ENCODE data around the gene OR4C45.
"Not testable (repeated sequence)": the region's sequence is repeated elsewhere in the genome, so short reads cannot be mapped to it uniquely, and the experiment has no call there.

OR4C45 gene

DNA sequence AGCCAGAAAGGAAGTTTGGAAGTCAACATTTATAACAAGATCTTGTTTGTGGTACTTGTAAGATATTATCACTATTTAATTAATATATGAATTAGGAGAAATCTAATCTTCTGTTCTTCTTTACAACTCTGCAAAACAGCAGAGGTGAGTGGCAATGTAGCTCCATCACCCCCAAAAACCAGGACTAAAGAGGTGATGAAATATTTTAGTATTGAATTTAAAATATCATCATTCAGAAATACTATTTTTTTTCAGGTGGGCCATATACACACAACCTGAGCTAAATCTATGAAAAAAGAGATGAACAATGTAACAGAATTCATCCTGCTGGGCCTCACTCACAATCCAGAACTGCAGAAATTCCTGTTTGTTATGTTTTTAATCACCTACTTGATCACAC lies at the start of gene OR4C45:
Gene OR4C45 (plus strand): TSS at position 301 of the 400 bp plus-strand sequence.
- DNase-seq (ENCODE audit: low spot score), result no peak

- peak; percentile 13 for DNase-seq (ENCODE audit: low spot score)
These were observed 37.1 kb upstream of the OR4C45 start for GRCh38 chr11:49995565-49995964.

DNA sequence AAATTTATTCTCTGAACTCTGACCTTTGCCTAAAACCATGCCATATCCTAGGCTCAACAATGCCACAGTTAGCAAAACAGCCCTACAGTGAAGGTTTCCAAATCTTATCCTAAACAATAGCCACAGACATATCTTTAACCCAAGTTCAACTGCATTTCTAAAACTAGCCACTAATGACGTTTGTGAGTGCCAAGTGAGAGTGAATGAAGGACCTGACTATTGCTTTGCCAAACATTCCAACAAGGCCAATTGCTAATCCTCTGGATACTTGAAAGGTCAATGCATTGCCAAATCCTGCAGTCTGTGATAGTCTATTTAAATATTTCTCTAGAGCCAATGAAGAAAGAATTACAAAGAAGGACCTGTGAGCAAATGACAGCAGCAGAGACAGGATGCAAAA lies 2.5 kb upstream of the OR4C45 start:
- DNase-seq (ENCODE audit: low spot score), result no peak

DNA sequence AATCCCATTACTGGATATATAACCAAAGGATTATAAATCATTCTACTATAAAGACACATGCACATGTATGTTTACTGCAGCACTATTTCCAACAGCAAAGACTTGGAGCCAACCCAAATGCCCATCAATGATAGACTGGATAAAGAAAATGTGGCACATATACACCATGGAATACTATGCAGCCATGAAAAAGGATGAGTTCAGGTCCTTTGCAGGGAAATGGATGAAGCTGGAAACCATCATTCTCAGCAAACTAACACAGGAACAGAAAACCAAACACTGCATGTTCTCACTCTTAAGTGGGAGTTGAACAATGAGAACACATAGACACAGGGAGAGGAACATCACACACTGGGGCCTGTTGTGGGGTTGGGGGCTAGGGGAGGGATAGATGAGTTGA lies 3.6 kb downstream of the OR4C45 start:
- not testable (repeated sequence) for DNase-seq (ENCODE audit: low spot score)

- no peak for DNase-seq (ENCODE audit: low spot score)
These were observed 4.6 kb downstream of the OR4C45 start for GRCh38 chr11:50037251-50037650.

DNA sequence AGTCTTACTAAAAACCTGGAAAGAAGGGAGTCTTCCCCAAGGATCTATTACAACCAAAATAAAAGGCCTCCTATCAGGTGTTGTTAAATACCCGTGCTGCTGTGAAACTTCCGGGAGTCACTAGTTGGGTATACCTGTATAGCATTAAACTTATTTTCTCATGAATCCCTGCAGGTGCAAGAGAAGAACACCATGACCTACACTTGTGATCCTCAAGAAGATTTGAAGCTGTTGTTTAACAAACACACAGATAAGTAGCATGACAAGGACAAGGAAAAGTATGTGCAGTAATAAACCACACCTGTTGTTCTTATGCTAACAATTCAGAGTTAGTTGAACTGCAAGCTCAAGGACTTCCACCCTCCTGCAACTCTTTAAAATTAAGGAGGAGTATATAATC lies 12.0 kb downstream of the OR4C45 start:
- no peak for DNase-seq (ENCODE audit: low spot score)

DNA sequence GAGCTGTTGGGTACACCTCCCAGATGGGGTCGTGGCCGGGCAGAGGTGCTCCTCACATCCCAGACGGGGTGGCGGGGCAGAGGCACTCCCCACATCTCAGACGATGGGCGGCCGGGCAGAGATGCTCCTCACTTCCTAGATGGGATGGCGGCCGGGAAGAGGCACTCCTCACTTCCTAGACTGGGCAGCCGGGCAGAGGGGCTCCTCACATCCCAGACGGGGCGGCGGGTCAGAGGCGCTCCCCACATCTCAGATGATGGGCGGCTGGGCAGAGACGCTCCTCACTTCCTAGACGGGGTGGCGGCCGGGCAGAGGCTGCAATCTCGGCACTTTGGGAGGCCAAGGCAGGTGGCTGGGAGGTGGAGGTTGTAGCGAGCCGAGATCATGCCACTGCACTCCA lies 30.4 kb downstream of the OR4C45 start:
- DNase-seq (ENCODE audit: low spot score), result not testable (repeated sequence)

- no peak for DNase-seq (ENCODE audit: low spot score)
These were observed 37.7 kb downstream of the OR4C45 start for GRCh38 chr11:50070389-50070788.

GRCh38 chr11:50071584-50072225 lies 39.0 kb downstream of the OR4C45 start:
- DNase-seq (ENCODE audit: low spot score), result no peak

DNA sequence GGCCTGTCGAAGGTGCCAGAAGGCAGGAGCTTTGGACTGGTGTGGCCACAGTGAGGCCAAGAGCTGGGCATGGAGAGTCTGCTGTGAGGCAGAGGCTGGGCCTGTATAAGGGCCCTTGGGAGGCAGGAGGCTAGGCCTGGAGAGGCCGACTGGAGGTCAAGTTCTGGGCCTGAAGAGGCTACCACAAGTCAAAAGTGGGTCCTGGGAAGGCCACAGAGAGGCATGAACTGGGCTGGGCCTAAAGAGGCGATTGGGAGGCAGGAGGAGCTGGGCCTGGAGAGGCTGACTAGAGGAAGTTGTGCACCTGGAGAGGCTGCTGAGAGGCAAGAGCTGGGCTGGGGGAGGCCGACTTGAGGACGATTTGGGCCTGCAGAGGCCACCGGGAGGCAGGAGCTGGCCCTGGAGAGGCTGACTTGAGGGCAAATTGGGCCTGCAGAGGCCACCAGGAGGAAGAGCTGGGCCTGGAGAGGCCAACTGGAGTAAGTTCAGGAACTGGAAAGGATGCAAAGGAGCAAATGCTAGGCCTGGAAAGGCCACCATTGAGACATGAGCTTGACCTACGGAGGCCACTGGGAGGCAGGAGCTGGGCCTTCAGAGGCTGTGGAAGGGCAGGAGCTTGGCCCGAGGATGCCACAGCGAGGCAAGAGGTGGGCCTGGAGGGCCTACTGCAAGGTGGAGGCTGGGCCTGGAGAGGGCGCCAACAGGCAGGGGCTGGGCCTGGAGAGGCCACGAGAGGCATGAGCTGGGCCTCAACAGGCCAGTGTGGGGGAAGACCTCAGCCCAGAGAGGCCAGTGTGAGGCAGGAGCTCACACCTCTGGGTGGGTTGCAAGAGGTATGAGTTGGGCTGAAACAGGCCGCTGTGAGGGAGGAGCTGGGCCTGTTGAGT lies 39.8 kb downstream of the OR4C45 start:
- DNase-seq (ENCODE audit: low spot score), result no peak

DNA sequence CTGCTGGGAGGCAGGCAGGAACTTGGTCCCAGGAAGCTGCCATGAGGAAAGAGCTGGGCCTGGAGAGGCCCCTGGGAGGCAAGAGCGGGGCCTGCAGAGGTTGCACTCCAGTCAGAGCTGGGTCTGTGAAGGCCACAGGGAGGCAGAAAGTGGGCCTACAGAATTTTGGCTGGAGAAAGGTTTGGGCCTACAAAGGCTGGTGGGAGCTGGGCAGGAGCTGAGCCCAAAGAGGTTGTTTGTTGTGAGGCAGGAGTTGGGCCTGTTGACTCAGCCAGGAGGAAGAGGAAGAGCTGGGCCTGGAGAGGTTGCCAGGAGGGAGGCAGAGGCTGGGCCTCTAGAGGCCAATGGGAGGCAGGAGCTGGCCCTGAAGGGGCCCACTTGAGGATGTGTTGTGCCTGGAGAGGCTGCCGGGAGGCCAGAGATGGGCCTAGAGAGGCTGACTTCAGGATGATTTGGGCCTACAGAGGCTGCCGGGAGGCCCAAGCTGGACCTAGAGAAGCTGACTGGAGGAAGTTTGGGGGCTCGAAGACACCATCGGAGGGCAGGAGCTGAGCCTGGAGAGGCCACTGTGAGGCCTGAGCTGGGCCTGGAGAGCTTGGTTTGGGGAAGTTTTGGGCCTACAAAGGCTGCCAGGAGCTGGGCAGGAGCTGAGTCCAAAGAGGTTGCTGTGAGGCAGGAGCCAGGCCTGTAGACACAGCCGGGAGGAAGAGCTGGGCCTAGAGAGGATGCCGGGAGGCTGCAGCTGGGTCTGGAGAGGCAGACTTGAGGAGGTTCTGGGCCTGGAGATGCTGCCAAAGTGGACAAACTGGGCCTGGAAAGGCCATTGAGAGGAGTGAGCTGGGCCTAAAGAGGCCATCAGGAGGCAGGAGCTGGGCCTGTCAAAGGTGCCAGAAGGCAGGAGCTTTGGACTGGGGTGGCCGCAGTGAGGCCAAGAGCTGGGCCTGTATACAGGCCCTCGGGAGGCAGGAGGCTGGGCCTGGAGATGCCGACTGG lies 40.7 kb downstream of the OR4C45 start:
- DNase-seq (ENCODE audit: low spot score), result no peak

DNA sequence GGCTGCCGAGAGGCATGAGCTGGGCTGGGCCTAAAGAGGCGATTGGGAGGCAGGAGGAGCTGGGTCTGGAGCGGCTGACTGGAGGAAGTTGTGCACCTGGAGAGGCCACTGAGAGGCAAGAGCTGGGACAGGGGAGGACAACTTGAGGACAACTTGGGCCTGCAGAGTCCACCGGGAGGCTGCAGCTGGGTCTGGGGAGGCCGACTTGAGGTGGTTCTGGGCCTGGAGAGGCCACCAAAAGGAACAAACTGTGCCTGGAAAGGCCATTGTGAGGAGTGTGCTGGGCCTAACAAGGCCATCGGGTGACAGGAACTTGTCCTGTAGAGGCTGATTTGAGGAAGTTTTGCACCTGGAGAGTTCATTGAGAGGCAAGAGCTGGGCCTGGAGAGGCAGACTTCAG lies 41.5 kb downstream of the OR4C45 start:
- DNase-seq (ENCODE audit: low spot score), result no peak

GRCh38 chr11:50075856-50076255 lies 43.2 kb downstream of the OR4C45 start:
- DNase-seq (ENCODE audit: low spot score), result no peak

DNA sequence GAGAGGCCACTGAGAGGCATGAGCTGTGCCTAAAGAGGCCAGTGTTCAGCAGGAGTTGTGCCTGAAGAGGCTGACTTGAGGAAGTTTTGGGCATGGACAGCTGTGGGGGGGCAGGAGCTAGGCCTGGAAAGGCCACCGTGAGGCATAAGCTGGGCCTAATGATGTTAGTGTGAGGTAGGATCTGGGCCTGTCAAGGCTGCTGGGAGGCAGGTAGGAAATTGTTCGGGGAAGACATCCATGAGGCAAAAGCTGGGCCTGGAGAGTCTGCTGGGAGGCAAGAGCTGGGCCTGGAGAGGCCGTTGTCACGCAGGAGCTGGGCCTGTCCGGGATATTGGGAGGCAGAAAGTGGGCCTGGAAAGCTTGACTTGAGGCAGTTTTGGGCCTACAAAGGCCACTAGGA lies 44.9 kb downstream of the OR4C45 start:
- DNase-seq (ENCODE audit: low spot score), result no peak

DNA sequence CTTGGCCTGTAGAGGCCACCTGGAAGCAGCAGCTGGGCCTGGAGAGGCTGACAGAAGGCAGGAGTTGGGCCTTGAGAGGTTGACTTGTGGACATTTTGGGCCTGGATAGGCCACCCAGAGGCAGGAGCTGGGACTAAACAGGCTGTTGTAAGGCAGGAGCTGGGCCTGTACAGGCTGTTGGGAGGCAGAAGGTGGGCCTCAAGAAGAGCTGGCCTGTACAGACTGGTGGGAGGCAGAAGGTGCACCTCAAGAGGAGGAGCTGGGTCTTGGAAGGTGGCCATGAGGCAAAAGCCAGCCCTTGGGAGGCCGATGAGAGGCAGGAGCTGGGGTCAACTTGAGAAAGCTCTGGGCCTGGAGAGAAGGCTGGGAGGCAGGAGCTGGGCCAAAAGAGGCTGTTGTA lies 45.3 kb downstream of the OR4C45 start:
- no peak for DNase-seq (ENCODE audit: low spot score)

DNA sequence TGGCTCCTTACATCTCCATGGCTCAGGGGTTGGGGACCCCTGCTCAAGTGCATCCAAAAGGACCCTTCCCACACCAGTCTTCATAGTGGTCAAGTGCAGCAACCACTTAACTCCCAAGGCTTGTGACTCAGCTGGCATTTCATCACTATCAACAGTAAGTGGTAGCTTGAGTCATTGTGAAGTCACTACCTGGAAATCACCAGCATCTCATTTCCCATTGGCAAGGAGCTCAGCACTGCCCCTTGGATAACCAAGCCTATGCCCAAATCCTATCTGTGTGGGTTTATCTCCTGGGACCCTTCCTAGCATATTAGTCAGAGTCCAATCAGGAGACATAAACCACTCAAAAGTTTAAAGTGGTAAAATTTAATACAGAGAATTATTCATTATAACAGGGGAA lies 46.3 kb downstream of the OR4C45 start:
- not testable (repeated sequence) for DNase-seq (ENCODE audit: low spot score)

DNA sequence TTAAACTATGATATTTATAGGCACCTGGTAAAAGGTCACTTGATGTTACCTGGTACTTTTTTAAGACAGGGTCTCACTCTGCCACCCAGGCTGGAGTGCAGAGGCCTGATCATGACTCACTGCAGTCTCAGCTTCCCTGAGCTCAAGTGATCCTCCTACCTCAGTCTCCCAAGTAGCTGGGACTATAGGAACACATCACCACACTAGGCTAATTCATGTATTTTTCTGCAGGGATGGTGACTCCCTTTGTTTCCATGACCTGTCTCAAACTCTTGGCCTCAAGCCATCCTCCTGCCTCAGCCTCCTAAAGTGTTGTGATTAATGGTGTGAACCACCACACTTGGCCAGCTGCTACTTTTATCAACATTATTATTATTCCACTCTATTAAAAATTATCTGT lies 47.6 kb downstream of the OR4C45 start:
- DNase-seq (ENCODE audit: low spot score), result no peak

Data from CD4-positive, alpha-beta T cell treated with Interleukin-15 for 4 hours (primary cell).